HG03439 (cell line): ENCODE results near the gene ACRV1.

Experiments used
- ATAC-seq: cut with Tn5 transposase; IDR thresholded peaks from one replicate; pipeline ENCODE4 v1.9.1; 2021; ENCODE audit warnings: mild to moderate bottlenecking, moderate library complexity; ENCODE audit not compliant: unreplicated experiment

ACRV1 gene

DNA sequence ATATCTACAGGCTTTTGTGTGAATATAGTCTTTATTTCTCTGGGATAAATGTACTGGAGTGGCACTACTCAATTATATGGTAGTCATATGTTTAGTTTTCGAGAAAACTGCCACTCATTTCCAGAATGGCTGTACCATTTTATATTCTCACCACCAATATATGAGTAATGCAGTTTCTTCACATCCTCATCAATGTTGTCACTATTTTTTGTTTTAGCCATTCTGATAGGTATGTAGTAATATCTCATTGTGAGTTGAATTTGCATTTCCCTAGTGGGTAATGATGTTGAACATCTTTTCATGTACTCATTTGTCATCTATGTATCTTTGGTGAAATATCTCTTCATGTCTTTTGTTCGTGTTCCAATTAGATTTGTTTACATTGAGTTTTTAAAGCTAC is 18.0 kb downstream of the ACRV1 start:
- ATAC-seq = no peak

DNA sequence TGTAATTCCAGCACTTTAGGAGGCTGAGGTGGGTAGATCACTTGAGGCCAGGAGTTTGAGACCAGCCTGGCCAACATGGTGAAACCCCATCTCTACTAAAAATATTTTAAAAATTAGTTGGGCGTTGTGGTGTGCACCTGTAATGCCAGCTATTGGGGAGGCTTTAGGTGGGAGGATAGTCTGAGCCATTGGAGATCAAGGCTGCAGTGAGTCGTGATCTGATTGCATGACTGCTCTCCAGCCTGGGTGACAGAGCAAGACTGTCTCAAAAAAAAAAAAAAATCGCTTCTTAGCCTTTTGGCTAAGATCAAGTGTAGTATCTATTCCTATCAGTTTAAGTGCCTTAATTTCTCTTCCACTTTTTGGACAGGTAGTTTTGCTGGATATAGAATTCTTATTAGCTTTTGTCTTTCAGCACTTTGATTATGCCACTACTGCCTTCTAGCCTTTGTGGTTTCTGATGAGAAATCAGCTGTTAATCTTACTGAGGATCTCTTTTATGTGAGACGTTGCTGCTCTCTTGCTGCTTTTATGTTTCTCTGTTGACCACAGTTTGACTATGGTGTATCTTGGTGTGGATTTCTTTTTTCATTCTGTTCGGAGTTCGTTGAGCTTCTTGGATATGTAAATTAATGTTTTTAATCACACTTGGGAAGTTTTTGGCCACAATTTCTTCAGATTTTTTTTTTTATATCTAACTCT is 31.0 kb downstream of the ACRV1 start:
- no peak for ATAC-seq

DNA sequence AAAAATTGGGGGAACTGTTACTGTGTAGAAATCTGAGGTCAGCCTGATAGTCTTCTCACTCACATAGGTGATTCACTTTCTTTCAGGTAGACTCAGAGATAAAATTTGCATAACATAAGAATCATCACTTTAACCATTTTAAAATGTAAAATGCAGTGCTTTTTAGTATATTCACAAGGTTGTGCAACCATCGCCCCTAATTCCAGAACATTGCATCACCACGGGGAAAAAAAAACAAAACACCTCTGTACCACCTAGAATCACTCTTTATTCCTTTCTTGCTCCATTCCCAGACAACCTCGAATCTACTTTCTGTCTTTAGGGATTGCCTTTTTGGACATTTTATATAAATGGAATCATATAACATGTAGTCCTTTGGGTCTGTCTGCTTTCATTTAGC is 34.8 kb downstream of the ACRV1 start:
- ATAC-seq = no peak

DNA sequence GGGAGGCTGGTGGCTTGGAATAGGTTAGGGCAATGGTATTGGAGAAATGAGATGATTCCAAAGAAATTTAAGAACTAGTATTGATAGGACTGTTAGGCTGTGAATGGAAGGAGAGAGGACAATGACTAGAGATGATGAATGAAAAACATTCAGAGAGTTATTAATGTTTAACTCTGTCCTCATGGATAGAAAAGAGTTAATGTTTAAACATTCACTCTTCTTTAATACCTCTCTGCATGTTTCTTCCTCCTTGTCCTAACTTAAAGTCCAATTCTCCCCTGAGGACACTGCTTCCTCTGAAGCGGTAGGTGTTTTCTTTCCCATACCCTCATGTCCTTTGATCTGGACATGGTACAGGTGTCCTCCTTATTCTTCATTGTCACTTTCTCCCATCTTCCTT is 42.3 kb downstream of the ACRV1 start:
- no peak for ATAC-seq

DNA sequence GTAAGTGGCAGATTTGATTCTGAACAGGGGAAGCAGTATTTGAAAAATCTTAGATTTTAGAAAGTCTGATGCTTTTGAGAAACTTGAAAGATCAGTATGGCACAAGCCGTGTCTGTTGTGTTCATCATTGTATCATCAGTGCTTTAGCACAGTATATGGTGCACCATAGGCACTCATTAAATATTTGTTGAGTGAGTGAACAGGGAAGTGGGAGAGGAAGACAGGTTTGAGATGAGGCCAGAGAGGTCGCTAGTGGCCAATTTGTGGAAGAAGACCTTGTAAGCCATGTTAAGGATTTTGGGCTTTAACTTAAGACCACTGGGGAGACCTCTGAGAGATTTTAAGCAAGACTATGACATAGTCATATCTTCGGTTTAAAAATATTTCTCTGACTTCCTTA is 42.8 kb downstream of the ACRV1 start:
- no peak for ATAC-seq

DNA sequence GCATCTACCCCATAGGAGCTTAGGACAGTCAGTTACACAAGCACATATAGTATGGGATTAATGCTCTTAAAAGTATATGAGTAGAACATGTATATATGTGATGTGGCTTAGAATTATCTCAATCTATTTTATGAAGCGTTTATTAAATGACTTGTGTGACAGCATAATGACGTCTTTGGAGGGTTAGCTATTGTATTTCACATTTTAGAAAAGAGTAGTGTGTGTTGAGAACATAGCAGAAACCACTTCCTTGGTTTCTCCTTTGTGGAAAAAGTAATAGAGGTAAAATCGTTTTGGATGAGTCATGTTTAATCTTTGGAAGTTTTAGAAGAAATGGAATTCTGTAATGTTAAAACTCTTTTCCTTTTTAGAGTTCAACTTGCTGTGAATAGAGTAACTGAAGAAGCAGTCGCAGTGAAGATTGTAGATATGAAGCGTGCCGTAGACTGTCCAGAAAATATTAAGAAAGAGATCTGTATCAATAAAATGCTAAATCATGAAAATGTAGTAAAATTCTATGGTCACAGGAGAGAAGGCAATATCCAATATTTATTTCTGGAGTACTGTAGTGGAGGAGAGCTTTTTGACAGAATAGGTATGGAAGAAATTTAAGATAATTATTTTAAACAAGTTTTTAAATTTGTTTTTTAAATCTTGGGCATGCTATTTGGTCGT is 53.3 kb downstream of the ACRV1 start:
- ATAC-seq = no peak

DNA sequence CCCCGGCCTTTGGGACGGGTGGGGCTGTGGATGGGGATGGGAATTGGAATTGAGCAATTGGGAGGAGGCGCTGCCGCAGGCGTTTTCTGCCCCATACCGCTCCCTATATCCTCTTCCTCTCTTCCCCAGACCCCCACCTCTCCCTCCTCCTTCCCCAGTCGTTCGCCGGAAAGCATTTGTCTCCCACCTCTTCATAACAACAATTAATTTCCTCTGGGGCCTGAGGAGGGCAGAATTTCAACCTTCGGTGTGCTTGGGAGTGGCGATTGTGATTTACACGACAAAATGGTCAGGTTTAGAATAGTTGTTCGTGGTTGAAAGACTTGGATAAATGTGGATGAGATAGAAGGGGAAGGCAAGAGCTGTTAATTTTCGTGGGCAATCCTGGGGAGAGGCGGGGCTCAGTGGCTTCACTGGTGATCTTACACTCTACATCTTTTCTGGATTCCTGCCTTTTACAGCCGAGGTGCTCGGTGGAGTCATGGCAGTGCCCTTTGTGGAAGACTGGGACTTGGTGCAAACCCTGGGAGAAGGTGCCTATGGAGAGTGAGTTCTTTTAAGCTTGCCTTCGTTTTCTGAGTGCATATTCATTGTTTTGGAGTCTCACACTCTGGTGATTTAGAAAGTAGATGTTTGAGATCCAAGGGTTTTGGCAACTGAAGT is 54.2 kb downstream of the ACRV1 start:
- peak; percentile 24 for ATAC-seq

DNA sequence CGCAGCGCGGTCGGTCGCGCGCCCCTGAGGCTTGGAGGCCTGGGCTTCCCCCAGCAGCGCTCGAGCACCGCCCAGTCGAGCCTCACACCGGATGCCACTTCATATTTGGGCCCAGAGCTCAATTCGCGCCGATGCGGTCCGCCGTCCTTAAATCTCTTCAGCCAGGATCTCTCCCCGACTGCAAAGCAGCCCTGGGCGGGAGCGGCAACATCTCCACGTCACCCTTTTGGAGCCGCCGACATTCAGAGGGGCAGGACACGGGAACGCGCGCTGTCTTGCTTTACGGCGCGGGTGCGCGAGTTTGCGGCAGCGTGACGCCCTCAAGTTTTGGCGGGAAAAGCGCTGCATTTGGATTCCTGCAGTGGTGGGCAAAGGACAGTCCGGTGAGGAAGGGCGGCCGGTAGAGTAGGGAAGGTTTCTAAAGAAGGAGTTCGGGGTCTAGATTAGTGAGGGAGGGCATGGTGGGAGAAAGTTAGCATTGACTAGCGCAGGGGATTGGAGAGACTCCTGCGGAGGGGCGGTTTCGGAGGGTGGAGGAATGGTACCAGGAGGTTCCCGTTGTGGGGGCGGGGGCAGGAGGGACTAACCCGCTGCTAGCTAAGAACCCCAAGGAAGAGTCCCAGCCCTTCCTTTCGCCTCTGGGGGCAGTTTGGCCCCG is 54.9 kb downstream of the ACRV1 start:
- ATAC-seq = peak; percentile 83

DNA sequence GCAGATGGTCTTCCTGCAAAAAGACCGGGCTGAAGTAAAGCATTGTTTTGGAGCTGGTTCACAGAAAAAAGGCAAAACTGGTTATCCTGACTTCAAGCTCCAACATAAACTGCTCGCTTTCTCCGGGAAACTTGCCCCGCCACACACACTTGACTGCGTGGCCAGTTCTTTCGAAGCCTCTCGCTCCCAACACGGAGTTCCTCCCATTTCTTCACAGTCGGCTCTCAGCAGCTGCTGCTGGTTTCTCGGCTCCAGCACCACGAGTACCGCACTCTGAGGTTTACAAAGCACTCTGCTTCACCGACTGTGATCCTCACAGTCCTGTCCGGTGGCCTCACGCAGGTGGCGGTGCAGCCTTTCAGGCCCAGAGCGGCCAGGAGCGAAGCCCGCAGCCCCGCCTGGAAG is 55.4 kb downstream of the ACRV1 start:
- no peak for ATAC-seq

DNA sequence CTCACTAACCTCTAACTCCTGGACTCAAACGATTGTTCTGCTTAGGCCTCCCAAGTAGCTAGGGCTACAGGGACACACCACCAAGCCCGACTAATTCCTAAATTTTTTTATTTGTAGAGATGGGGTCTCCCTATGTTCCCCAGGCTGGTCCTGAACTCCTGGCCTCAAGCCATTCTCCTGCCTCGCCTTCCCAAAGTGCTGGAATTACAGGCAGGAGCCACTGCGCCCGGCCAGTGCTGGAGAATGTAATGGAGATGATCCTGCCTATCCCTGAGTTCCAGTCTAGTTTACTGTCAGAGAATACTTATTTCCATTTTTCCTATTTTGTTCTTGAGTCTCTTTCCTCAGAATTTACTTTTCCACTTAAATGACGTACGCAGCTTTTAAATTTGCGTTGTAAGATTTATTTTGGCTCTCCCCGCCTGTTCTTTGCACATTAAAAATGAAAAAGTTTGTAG is 55.9 kb downstream of the ACRV1 start, which contains the start of gene CHEK1:
Gene CHEK1 (plus strand): TSS at position 408 of the 458 bp plus-strand sequence. CDS start 1,606 bp downstream, outside the sequence.
- no peak for ATAC-seq

DNA sequence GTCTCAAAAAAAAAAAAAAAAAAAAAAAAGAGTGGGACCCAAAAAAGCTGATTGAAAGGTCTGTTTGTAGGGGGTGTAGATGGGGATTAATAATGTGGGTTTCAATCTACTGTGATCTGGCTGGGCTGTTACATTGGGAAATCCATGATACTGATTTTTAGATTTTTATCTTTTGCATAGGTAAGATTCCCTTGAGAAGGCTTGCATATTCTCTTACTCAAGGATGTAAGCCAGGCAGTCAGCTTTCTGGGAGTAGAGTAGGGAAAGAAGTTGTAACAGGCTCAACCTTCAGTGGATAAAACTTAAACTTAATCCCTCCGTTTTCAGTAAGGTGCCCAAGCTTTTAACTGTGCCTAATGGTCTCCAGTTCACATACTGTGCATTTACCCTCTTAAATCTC is 57.6 kb downstream of the ACRV1 start:
- no peak for ATAC-seq

DNA sequence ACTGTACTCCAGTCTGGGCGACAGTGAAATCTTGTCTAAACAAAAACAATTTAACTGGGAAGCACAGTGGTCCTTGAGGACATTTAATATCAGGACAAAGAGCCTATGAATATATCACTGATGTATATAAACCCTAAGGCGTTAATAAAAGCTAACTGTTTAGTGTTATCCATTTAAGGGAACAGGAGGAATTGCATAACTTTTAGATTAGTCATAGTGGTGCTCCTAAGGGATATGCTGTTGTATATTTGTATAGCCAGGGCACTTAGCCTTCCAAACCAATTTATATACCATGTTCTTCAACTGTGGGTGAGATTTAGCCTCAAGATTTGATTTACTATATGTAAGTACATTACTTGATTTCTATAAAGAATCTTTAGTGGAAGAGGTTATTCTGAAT is 58.7 kb downstream of the ACRV1 start:
- ATAC-seq = no peak
